GM18499 (cell line): ENCODE measurements around the gene PRR18.

Source experiments
- ATAC-seq: cut with Tn5 transposase; IDR thresholded peaks from one replicate; pipeline ENCODE4 v1.9.1; 2021; ENCODE audit warnings: moderate number of reproducible peaks; ENCODE audit not compliant: insufficient read depth, unreplicated experiment

Gene PRR18

DNA sequence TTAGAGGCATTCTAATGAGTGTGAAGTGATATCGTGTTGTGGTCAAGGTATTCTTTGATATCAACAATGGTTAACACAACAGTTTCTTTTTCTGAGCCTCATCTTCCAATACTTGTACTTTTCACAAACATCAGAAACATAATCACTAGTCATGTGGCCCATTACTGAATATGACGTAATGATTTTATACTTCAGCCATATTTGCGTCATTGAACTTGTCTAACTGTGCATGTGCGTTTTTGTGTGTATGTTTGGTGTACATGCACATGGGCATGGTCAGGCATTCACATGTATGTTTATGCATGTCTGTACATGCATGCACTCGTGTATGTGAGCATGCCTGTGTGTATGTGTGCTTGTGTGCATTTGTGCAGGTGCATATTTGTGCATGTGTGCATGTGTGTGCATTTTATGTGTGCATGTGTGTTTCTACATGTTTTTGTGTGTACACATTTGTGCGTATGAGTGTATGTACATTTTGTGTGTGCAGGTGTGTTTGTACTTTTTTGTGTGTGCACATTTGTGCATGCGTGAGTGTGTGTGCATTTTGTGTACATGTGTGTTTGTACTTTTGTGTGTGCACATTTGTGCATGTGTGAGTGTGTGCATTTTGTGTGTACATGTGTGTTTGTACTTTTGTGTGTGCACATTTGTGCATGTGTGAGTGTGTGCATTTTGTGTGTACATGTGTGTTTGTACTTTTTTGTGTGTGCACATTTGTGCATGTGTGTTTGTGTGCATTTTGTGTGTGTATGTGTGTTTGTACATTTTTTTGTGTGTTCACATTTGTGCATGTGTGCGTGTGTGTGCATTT, 29.4 kb downstream of the PRR18 start:
- ATAC-seq, result no peak

DNA sequence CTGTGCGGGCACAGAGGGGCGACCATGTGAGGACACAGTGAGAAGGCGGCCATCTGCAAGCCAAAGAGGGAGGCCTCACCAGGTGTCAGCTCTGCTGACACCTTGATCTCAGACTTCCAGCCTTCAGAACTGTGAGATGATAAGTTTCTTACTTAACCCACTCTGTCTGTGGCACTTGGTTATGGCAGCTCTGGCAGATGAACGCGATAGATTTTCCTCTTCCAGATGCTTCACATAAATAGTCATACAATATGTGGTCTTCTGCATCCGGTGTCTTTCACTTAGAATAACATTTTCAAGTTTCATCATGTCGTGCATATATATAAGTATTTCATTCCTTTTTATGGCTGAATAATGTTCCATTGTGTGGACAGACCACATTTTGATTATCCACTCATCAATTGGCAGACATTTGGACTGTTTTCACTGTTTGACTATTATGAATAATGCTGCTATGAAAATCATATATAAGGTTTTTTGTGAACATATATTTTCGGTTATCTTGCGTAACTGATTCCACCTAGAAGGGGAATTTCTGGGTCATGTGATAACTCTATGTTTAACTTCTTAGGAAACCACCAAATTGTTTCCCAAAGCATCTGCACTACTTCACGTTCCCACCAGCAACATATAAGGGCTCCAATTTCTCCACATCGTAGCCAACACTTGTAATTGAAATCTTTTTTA, 30.2 kb downstream of the PRR18 start:
- no peak for ATAC-seq

DNA sequence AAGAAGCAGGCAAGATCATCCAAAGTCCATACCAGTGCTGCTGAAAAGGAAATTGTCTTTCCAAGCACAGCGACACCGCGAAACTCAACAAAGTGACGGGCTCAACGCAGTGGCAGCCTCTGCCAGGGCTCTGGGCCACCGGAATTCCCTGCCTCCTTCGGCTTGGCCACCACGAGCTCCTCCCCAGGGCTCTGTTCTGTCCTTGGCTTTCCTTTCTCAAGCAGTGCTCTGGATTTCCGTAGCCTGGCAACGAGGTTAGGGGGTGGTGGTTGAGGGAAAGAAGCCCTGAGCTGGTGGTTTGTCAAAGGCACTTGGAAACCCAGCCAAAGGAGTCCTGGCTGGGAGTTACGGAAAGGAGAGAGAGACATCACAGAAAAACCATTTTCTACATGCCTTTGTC, 31.2 kb downstream of the PRR18 start:
- ATAC-seq, result no peak

DNA sequence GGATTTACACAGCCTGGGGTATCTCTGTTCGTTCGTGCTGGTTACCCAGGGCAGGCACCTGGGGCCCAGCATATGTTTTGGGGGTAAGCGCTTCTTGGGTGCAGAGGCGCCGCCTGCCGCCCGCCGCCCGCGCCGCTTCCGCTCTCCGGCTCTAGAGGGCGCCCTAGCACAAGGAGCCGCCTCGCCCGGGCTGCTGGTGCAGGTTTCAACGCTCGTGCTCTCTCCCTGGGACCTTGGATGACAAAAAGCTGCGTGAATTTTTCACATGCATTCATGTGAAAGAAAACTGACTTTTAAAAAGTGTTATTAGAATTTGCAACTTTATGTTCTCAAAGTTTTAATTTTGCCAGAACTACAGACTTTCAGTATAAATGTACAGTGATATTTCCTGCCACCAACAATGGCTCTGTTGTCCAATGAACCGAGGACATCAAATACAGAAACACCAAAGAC, 32.5 kb downstream of the PRR18 start:
- no peak for ATAC-seq

DNA sequence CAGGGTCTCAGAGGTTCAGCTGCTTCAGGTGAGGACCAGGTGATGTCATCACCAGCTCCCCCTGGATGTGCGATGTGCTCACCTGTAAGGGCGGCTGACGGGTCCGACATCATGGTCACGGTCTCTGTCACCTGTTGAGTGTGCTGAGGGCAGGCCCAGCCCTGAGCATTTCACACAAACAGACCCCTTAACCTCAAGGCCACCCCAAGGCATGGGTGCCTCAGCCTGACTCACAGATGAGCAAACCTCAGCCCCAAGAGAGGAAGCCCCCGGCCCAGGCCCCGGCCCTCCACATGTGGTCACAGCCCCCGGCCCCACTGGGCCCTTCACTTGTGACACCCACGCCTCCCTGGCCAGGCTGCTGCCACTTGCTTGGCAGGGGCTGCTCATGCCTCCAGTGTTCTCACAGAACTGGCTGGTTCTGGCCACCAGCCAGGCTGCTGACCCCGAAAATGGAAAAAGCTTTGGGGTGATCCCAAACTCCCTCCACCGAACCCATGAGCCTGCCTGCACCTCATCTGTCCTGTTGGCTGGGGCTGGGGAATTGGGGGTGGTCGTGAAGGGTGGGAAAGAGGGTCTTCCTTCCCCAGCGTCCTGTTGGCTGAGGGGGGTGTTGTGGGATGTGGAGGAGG, 33.3 kb downstream of the PRR18 start:
- ATAC-seq, result no peak

DNA sequence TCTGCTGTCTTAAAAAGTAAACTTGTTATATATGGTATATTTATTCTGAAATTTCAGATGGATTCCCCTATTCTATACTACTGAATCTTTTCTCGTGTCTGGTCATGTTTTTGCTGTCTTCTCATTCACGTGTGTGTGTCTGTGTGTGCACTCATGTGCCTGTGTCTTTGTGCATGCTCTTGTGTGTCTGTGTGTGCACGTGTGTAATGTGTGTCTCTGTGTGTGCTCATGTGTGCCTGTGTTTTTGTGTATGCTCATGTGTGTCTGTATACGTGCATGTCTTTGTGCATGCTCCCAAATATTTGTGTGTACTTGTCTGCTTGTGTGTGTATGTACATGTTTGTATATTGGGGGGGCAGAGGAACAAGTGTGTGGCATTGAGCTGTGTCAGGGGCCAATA, 34.0 kb downstream of the PRR18 start:
- ATAC-seq, result no peak

DNA sequence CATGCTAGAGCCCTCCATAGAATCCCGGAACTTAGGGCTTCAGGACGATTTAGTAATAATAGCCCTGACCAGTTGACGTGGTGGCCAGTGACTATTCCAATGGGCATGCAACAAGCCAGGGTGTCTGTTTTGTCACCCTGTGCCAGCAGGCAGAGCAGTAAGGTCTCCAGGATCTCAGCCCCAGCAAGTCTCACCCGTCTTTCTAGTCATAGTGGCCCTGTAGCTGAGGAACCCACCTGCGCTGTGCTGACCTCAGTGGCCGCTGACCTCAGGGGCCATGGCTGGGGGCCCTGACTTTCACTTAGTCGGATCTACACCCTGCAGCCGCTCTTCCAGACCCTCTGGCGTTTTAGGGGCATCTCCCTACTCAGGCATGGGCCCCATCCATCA, 36.8 kb downstream of the PRR18 start:
- ATAC-seq, result no peak

DNA sequence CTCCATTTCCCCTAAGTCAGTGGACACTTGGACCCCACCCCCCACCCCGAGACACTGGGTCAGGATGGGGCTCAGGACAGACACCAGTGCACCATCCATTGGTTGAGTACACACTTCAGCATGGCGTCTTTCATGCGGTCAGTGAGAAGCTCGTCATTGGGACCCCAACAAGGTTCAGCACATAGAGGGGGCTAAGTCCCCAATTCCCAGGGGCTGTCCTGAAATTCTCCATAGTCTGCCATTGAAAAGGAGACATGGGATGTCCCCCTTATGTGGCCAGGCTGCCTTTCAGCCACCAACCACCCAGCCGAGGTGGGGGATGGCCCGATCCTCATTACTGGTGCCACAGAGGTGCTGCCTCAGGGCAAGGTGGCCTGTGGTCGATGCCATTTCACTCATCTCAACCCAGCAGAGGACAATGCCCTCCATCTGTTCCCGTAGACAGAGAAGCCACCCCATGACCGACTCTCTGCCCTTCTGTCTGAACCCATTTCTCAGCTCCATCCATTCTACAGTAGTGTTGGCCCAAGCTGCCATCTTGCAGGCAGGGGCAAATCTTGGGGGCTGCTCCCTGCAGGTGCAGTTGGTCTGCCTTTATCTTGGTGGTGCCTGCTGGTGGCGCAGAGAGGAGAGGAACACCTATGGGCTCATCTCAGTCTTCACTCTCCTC, 37.4 kb downstream of the PRR18 start:
- ATAC-seq, result no peak

DNA sequence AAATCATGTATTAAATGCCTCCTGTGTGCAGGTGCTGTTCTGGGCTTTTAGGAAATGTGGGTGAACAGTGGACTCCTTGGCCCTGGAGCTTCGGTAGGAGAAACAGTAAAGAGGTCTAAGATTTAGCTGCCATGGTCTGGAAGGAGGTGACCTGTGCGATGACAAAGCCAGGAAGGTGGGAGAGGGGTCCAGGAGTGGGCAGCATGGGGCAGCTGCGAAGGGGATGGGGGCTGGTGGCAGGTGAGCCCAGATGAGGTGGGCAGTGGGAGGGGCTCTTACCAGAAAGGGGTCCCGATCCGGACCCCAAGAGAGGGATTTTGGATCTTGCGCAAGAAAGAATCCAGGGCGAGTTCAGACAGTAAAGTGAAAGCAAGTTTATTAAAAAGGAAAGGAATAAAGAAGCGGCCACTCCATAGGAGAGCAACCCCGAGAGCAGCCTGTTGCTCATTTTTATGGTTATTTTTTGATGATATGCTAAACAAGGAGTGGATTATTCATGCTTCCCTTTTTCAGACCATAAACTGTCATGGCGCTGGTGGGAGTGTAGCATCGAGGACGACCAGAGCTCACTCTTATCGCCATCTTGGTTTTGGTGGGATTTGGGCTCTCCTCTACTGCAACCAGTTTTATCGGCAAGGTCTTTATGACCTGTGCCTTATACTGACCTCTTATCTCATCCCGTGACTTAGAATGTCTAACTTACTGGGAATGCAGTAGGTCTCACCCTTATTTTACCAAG, 38.7 kb downstream of the PRR18 start:
- ATAC-seq, result no peak

DNA sequence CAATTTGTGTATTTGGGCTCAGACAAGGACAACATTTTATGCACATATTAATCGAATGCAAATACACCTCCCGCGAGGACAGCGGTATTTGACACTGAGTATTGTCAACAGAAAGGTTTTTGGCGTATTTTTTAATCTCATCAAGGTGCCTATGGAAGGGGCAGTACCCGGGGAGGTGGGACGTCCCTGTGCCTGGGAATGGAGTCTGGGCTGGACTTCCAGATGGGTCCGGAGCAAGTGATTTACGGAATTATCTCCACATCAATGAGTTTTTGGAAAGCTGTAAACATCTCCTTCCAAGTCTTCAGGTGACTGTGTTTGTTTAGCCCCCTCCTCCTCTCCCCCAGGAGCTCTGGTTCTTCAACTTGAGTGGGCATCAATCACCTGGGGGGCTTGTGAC, 39.8 kb downstream of the PRR18 start:
- ATAC-seq, result no peak

DNA sequence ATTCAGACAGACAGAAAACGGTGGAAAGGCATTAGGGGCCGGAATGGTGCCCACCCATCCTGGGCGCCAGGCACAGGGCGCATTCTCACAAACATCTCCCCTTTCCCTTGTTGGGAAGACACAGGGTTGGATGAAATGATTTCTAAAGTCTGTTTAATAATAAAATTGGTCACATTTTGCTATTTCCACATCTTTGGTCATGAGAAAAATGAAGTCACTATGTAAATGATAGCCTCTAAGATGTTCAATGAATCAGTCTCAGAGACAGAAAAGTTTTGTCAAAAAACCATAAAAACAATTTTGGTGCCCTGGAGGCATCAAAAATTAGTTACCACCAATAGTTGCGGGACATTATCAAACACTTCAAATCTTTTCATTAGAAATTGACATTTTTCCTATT, 40.7 kb downstream of the PRR18 start:
- ATAC-seq, result no peak

DNA sequence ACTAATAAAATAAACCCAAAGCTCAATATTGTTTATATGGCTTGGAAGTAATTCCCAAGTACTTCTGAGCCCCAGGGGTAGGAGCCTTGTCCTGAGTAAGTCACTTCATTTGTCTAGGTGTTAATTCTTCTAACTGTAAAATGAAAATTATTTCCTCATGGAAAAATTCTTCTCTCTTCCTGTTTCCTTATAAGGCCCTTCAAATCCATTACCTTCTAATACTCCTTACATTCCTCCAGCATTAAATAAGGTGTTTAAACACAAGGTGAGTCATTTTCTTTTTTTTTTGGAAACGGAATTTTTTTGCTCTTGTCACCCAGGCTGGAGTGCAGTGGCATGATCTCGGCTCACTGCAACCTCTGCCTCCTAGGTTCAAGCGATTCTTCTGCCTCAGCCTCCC, 41.9 kb downstream of the PRR18 start:
- ATAC-seq, result no peak

DNA sequence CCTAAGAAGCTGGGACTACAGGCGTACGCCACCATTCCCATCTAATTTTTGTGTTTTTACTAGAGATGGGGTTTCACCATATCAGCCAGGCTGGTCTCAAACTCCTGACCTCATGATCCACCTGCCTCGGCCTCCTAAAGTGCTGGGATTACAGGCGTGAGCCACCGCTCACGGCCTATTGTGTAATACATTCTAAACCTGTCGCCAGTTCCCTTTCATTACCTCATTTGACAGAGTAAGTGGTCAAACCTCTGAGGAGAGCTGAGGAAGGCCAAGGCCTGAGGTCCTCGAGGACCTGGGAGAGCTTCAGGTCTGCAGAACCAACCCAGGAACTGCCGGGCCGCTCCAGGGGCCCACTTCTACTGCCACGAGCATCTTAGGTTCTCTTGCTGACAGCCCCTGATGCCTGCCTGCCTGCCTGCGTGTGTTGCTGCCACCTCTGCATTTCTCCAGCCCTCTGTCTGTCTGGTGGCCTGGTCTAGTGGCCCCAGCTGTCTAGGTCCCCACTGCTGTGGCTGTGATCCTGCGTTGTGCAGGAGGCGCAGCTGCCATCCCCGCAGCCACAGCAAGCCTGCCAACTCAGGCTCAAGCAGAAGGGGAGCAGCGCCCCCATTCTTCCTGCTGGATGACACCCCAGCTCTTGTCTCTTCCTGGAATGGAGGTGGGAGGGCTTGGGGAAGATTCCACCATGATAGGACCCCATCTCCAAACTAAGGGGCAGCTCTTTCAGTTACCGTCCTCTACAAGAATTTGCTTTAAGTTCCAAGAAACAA, 45.3 kb downstream of the PRR18 start:
- no peak for ATAC-seq

DNA sequence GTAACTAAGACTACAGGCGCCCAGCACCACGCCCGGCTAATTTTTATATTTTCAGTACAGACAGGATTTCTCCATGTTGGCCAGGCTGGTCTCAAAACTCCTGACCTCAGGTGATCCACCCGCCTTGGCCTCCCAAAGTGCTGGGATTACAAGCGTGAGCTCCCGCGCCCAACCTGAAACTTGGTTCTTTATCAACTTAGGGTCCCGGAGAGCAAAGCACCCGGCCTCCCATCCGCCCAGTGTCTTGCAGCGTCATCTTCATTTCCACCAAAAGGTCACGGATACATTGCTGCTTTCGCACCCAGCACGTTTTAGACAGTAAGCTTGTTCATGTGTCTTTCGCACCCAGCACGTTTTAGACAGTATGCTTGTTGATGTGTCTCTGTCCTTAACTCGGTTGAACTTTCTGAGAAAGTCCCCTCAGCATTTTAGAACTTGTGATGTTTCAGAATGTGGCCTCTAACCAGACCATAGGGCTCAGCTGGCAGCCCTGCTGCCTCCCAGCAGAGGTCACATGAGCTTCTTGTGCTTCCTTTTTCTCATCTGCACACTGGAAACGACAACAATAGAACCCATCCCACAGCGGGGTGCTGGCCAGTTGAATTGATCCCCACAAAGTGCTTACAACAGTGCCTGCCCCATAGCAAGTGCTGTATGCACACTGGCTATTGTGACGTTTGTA, 48.8 kb downstream of the PRR18 start:
- ATAC-seq, result no peak

DNA sequence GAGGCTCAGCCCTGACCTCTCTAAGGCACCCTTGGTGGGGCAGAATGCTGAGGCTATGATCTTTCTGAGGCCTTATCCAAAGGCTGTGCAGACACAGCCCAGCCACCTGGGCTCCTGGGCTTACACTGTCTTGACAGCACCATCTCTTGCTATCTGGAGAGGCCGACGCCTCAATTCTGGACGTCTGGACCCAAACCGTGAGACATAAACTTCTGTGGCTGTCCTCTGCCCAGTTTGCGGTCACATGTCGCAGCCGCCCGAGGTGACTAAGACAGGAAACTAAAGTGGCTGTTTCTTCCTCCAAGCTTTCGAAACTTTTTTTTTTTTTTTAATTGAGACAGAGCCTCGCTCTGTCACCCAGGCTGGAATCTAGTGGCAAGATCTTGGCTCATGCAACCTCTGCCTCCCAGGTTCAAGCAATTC, 49.3 kb downstream of the PRR18 start:
- ATAC-seq, result peak; percentile 44

DNA sequence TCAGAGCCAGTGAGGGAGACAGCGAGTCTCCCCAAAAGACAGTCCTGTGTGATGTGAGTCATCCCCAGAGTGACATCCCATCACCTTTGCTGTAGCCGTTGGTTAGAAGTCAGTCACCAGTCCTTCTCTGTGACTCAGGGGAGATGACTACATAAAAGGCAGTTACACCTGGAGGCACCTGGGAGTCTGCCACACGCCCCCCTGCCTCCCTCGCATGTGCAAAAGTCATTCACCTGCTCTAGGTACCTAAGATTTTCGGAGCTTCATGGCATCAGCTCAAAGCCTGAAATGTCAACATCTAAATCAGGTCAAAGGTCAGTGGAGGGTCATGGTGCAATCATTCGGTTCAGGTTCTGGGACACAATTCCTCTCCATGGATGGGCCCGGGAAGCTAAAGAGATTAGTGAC, 50.3 kb downstream of the PRR18 start:
- ATAC-seq, result peak; percentile 55
